PC-9 (cell line): ENCODE measurements around the gene ZNF778.

Source experiments
- CTCF ChIP-seq: fragments of 200-600 bp; sonication (generic); conservative IDR thresholded peaks from 2 replicates; pipeline ENCODE4 v1.6.1; 2017; ENCODE audit warnings: mixed run types, antibody characterized with exemption, mild to moderate bottlenecking, moderate library complexity
- EZH2 ChIP-seq: fragments of 200-600 bp; sonication (generic); IDR thresholded peaks from 2 replicates; pipeline ENCODE4 v1.8.0; 2017; ENCODE audit warnings: antibody characterized with exemption, low read depth

GRCh38 chr16:89183463-89183862 lies 34.0 kb upstream of the ZNF778 start:
- TF ChIP-seq CTCF (no peak), EZH2 (no peak)
